Left lung (tissue), 10 donors: ENCODE data around the gene FHIT. TPM values are rescaled to one million over a fixed set of nuclear protein-coding genes. Genes with fewer than 3 reads are reported as not detected.

Experiments
- ATAC-seq: fragments of 200-7000 bp; cut with Tn5 transposase; one replicate; pipeline ENCODE4 v1.9.1; 2020; ENCODE audit warnings: moderate library complexity
- DNase-seq, 4 donors: peaks; one replicate each; pipeline ENCODE4 v3.0.0-alpha.2; 2013 to 2020
- H3K27ac ChIP-seq, 2 donors: fragments of 200-600 bp; sonication (generic) in 1 of 2; one replicate each; pipeline versions ENCODE4 v1.5.0 to v1.8.0; 2020 to 2021
- H3K27me3 ChIP-seq, 2 donors: fragments of 200-600 bp; sonication (generic) in 1 of 2; one replicate each; pipeline versions ENCODE4 v1.5.0 to v1.8.0; 2020 to 2021
- H3K36me3 ChIP-seq, 2 donors: fragments of 200-600 bp; sonication (generic) in 1 of 2; one replicate each; pipeline versions ENCODE4 v1.5.0 to v1.8.0; 2020 to 2021
- H3K4me1 ChIP-seq, 2 donors: fragments of 200-600 bp; one replicate each; pipeline ENCODE4 v1.8.0; 2021
- H3K4me3 ChIP-seq, 2 donors: fragments of 200-600 bp; sonication (generic) in 1 of 2; one replicate each; pipeline versions ENCODE4 v1.5.0 to v1.8.0; 2020 to 2021; ENCODE audit warnings: mild to moderate bottlenecking in 1 of 2
- H3K9me3 ChIP-seq, 2 donors: fragments of 200-600 bp; sonication (generic) in 1 of 2; one replicate each; pipeline versions ENCODE4 v1.5.0 to v1.8.0; 2020 to 2021
- intact Hi-C, 2 donors: fragments of 100-400 bp; cut with DNase I; formaldehyde crosslinking; loops; one replicate each; pipeline versions ENCODE4 v1.11.2 to v1.14.2; 2022
- polyA plus RNA-seq, 6 donors: library from polyadenylated mRNA; unstranded; fragments of 120-200 nt; gene quantifications; one replicate each; pipeline ENCODE4 v1.2.1, GENCODE V29; 2013; ENCODE audit not compliant: insufficient read length in 6 of 6
- total RNA-seq, 2 donors: library from RNA; stranded (reverse); fragmentation: NEBNext Ultra II Directional; extraction: Animal tissue kit (Norgen Biotek cat#: 25700); gene quantifications; one replicate each; pipeline ENCODE4 v1.2.1, GENCODE V29; 2021
- TF ChIP-seq, protein P1 (sequence below), 2 donors: fragments of 200-600 bp; sonication (generic) in 1 of 2; IDR thresholded peaks; one replicate each; pipeline versions ENCODE4 v1.5.0 to v1.8.0; 2021; ENCODE audit warnings: antibody characterized with exemption in 2 of 2
- donor health status: DM: no; HTN: yes; CAD: no.
- donor health status: DM: no; HTN: no; CAD: no.

The FHIT gene
- total and polyA plus RNA-seq, 8 donors: 8.5 to 16.3 (median 9.7) TPM

- TF ChIP-seq, protein P1, sequence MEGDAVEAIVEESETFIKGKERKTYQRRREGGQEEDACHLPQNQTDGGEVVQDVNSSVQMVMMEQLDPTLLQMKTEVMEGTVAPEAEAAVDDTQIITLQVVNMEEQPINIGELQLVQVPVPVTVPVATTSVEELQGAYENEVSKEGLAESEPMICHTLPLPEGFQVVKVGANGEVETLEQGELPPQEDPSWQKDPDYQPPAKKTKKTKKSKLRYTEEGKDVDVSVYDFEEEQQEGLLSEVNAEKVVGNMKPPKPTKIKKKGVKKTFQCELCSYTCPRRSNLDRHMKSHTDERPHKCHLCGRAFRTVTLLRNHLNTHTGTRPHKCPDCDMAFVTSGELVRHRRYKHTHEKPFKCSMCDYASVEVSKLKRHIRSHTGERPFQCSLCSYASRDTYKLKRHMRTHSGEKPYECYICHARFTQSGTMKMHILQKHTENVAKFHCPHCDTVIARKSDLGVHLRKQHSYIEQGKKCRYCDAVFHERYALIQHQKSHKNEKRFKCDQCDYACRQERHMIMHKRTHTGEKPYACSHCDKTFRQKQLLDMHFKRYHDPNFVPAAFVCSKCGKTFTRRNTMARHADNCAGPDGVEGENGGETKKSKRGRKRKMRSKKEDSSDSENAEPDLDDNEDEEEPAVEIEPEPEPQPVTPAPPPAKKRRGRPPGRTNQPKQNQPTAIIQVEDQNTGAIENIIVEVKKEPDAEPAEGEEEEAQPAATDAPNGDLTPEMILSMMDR (IDR thresholded peaks at IDR 0.05): no peak
- H3K36me3 ChIP-seq: no peaks in the 10 kb centered on the region
- no peaks in the 10 kb centered on the region for H3K9me3 ChIP-seq
- DNase-seq (no peak), ATAC-seq (no peak)
- H3K4me1 ChIP-seq: no peaks in the 10 kb centered on the region
- H3K27ac ChIP-seq: no peak overlapping the region
- H3K4me3 ChIP-seq: no peak overlapping the region
- H3K27me3 ChIP-seq: no peaks in the 10 kb centered on the region
- intact Hi-C loops: no loop called here
Observed at GRCh38 chr3:59772416-59773408, 1478.5 kb downstream of the FHIT start.

DNA sequence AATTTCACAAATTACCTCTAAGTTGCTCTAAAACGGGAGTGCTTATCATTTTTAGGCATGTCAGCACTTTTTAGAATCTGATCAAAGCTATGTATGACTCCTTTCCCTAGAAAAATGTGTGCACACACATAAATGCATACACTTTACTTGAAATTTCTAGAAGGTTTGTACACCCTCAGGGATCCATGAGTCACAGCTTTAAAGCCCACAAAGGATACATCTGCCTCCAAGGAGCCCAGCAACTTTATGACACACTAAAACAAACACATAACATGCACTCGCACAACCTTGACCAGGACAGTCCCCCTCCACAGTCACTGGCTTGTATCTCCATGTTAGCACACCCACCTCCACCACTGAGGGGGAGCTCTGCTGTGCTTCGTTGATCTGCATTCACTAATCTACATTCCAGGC, 1479.5 kb downstream of the FHIT start:
- H3K4me3 ChIP-seq: no peak overlapping the region
- no peaks in the 10 kb centered on the region for H3K4me1 ChIP-seq
- H3K27ac ChIP-seq: no peak overlapping the region
- TF ChIP-seq, protein P1 (IDR thresholded peaks at IDR 0.05): no peak
- intact Hi-C loops: no loop called here
- DNase-seq (no peak), ATAC-seq (peak; percentile 34)
- H3K27me3 ChIP-seq: no peaks in the 10 kb centered on the region
- no peaks in the 10 kb centered on the region for H3K9me3 ChIP-seq
- H3K36me3 ChIP-seq: no peaks in the 10 kb centered on the region

GRCh38 chr3:59769127-59769750, 1482.0 kb downstream of the FHIT start:
- ATAC-seq (no peak), DNase-seq (no peak)
- TF ChIP-seq, protein P1 (IDR thresholded peaks at IDR 0.05): no peak
- H3K9me3 ChIP-seq: no peaks in the 10 kb centered on the region
- H3K4me3 ChIP-seq: no peak overlapping the region
- no peak overlapping the region for H3K27ac ChIP-seq
- no peaks in the 10 kb centered on the region for H3K36me3 ChIP-seq
- intact Hi-C loops: no loop called here
- H3K27me3 ChIP-seq: no peaks in the 10 kb centered on the region
- no peaks in the 10 kb centered on the region for H3K4me1 ChIP-seq

DNA sequence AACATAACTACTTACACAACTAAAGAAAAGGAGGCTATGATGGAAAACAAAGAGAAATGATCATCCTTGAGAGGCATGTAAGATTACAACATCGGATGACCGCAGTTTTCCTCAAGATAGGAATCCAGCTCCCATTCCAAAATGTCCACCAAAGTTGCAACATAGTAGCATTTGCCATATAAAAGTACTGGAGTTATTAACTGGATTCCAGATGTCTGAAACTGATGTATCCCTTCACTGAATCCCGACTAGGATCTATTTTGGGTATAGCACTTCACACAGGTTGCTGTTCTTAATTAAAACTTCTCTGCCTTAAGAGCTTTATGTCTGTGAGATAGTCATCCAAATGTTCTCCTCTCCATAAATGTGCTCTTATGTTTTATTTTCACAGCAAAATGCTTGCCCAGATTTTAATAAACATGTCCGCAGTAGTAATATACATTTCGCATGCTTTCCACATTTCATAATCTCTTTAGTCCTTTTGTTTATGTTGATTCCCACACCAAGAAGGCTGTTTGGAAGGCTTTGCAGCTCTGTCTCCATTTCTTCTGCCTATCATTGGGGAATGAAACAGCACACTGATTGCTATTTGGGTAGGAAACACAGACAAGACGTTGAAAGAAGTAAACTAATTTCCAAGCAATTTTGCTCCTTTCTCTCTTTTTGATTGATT, 1484.9 kb downstream of the FHIT start:
- no peaks in the 10 kb centered on the region for H3K4me1 ChIP-seq
- H3K4me3 ChIP-seq: no peak overlapping the region
- no peaks in the 10 kb centered on the region for H3K27me3 ChIP-seq
- TF ChIP-seq, protein P1 (IDR thresholded peaks at IDR 0.05): no peak
- no peak overlapping the region for H3K27ac ChIP-seq
- intact Hi-C loops: no loop called here
- H3K36me3 ChIP-seq: no peaks in the 10 kb centered on the region
- peak; percentile 34 for ATAC-seq
- peak in 2 of 4 donors; percentile 60 to 67 for DNase-seq
- H3K9me3 ChIP-seq: no peaks in the 10 kb centered on the region

DNA sequence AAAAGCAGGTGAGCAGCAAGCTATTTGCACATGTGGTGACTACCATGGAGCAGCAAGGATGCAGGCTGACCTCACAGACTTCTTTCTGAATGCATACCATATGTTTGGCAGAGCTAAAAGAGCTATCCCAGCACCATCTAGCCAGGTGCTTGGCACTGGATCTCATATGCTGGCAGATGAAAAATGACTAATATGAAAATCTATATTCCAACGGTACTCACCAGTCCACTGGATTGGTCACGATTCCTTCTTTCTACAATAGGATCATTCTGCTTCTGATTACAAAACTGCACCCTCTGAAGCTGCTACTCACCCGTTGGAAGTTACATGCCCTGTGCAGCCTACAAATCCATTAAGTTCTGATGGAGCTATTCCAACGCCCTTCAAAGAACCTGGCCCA, 1487.1 kb downstream of the FHIT start:
- H3K4me3 ChIP-seq: no peak overlapping the region
- no peaks in the 10 kb centered on the region for H3K9me3 ChIP-seq
- TF ChIP-seq, protein P1 (IDR thresholded peaks at IDR 0.05): no peak
- H3K27me3 ChIP-seq: no peaks in the 10 kb centered on the region
- no peak for DNase-seq
- no peaks in the 10 kb centered on the region for H3K4me1 ChIP-seq
- intact Hi-C loops: no loop called here
- ATAC-seq: no peak
- no peaks in the 10 kb centered on the region for H3K36me3 ChIP-seq
- no peak overlapping the region for H3K27ac ChIP-seq
